Measurements from ENCODE around the gene MAST1.

- TF ChIP-seq CTCF (IDR thresholded peaks at IDR 0.05) (no peak), POLR2A (IDR thresholded peaks at IDR 0.05) (no peak)
Measured at GRCh38 chr19:12804051-12804450, 34.3 kb upstream of the MAST1 start.

Measured in testis (tissue), 2 donors.